Small intestine (tissue), 7 donors: ENCODE measurements around the gene FOXO4. TPM values are rescaled to one million over a fixed set of nuclear protein-coding genes. Genes with fewer than 3 reads are reported as not detected.

ENCODE experiments used
- DNase-seq, 2 donors: peaks; one replicate each; pipeline versions ENCODE4 v3.0.0 to v3.0.0-alpha.2; 2013
- FAIRE-seq: peaks from 2 replicates; lab custom pipeline; 2012; peaks lifted over from hg19 to GRCh38; lab: Jason Lieb, UNC
- H3K27ac ChIP-seq, 3 donors: one replicate each; pipeline ENCODE4 v1.5.1; 2013; ENCODE audit warnings: low read length in 2 of 3, mild to moderate bottlenecking in 2 of 3, control low read depth in 1 of 3, inconsistent platforms in 1 of 3, low read depth in 1 of 3, moderate library complexity in 1 of 3
- H3K27me3 ChIP-seq, 3 donors: one replicate each; pipeline ENCODE4 v1.6.1; 2013; ENCODE audit warnings: low read length in 3 of 3, inconsistent platforms in 1 of 3; ENCODE audit not compliant: control insufficient read depth in 3 of 3, insufficient read depth in 3 of 3
- H3K36me3 ChIP-seq, 3 donors: one replicate each; pipeline ENCODE4 v1.6.1; 2013; ENCODE audit warnings: low read length in 3 of 3, inconsistent platforms in 1 of 3, low read depth in 1 of 3, mild to moderate bottlenecking in 1 of 3, moderate library complexity in 1 of 3; ENCODE audit not compliant: control insufficient read depth in 3 of 3, insufficient read depth in 2 of 3
- H3K4me1 ChIP-seq, 3 donors: one replicate each; pipeline ENCODE4 v1.6.1; 2013; ENCODE audit warnings: low read length in 2 of 3, inconsistent platforms in 1 of 3, low read depth in 1 of 3, mild to moderate bottlenecking in 1 of 3, moderate library complexity in 1 of 3; ENCODE audit not compliant: control insufficient read depth in 3 of 3, insufficient read depth in 2 of 3
- H3K4me3 ChIP-seq, 3 donors: one replicate each; pipeline ENCODE4 v1.5.1; 2013; ENCODE audit warnings: low read length in 3 of 3, control low read depth in 1 of 3, inconsistent platforms in 1 of 3, low read depth in 1 of 3, mild to moderate bottlenecking in 1 of 3, moderate library complexity in 1 of 3
- H3K9me3 ChIP-seq, 2 donors: one replicate each; pipeline ENCODE4 v1.6.1; 2013; ENCODE audit warnings: low read depth in 1 of 2, low read length in 1 of 2; ENCODE audit not compliant: control insufficient read depth in 2 of 2, insufficient read depth in 1 of 2
- WGBS, 3 donors: extraction: QIAGEN DNeasy Blood & Tissue Kit; methylation state at CpG; one replicate each; pipeline ENCODE4 v1.1.7; 2013; 5-methylcytosine and 5-hydroxymethylcytosine counted together
- polyA plus RNA-seq, 4 donors: library from polyadenylated mRNA; stranded (reverse) in 3 of 4; unstranded in 1 of 4; fragments of 200-250 nt in 3 of 4; fragments of 120-200 nt in 1 of 4; gene quantifications; one replicate each; pipeline versions ENCODE4 v1.2.1 to v1.2.3, GENCODE V29; 2013
- donor health status: healthy with polysubstance abuse.
- donor health status: control.
- donor health status: control.
- donor health status: Bipolar disorder and iron deficiency.
- donor health status: healthy.

Gene FOXO4
- polyA plus RNA-seq, 4 donors: 11.5 to 20.5 (median 14.9) TPM

GRCh38 chrX:71091263-71091662, 4.4 kb upstream of the FOXO4 start:
- Histone ChIP-seq H3K9me3 (no peaks in the 10 kb centered on the region), H3K27me3 (no peaks in the 10 kb centered on the region), H3K27ac (no peak overlapping the region), H3K4me1 (peaks cover 0 to 4% (median 0%) of the 10 kb centered on the region in 3 donors), H3K4me3 (no peak overlapping the region), H3K36me3 (no peaks in the 10 kb centered on the region)
- no peak for DNase-seq
- FAIRE-seq: no peak
- 73 to 86% (median 83%) methylated on average over 5 of the region's 5 CpGs for WGBS, 3 donors

- 24 to 48% (median 47%) methylated on average over 5 to 6 of the region's 6 CpGs for WGBS, 3 donors
- FAIRE-seq (no peak), DNase-seq (no peak)
- Histone ChIP-seq H3K4me3 (peak overlapping the region; percentile 30 to 78 (median 62)), H3K36me3 (no peaks in the 10 kb centered on the region), H3K4me1 (peaks cover 0 to 16% (median 0%) of the 10 kb centered on the region in 3 donors), H3K27me3 (no peaks in the 10 kb centered on the region), H3K9me3 (no peaks in the 10 kb centered on the region), H3K27ac (no peak overlapping the region)
These were observed 618 bp upstream of the FOXO4 start for GRCh38 chrX:71095033-71095432.

- Histone ChIP-seq H3K4me1 (peaks cover 0 to 19% (median 0%) of the 10 kb centered on the region in 3 donors), H3K4me3 (peak overlapping the region; percentile 49 to 78 (median 62)), H3K27me3 (no peaks in the 10 kb centered on the region), H3K36me3 (peaks cover 0 to 5% (median 0%) of the 10 kb centered on the region in 3 donors), H3K27ac (peak overlapping the region in 2 of 3 donors; percentile 47 to 83), H3K9me3 (no peaks in the 10 kb centered on the region)
- 1 to 21% (median 5%) methylated on average over 26 to 46 of the region's 46 CpGs for WGBS, 3 donors
- DNase-seq (peak; percentile 20 to 61), FAIRE-seq (no peak)
These were observed 519 bp downstream of the FOXO4 start for GRCh38 chrX:71095981-71096759.

- Histone ChIP-seq H3K27me3 (no peaks in the 10 kb centered on the region), H3K4me1 (peaks cover 0 to 20% (median 0%) of the 10 kb centered on the region in 3 donors), H3K9me3 (no peaks in the 10 kb centered on the region), H3K27ac (peak overlapping the region in 2 of 3 donors; percentile 20 to 83), H3K36me3 (peaks cover 0 to 7% (median 0%) of the 10 kb centered on the region in 3 donors), H3K4me3 (peak overlapping the region; percentile 49 to 78 (median 62))
- 4 to 31% (median 5%) methylated on average over 4 to 9 of the region's 9 CpGs for WGBS, 3 donors
- DNase-seq (no peak), FAIRE-seq (no peak)
These were observed 1.0 kb downstream of the FOXO4 start for GRCh38 chrX:71096760-71097032.

DNA sequence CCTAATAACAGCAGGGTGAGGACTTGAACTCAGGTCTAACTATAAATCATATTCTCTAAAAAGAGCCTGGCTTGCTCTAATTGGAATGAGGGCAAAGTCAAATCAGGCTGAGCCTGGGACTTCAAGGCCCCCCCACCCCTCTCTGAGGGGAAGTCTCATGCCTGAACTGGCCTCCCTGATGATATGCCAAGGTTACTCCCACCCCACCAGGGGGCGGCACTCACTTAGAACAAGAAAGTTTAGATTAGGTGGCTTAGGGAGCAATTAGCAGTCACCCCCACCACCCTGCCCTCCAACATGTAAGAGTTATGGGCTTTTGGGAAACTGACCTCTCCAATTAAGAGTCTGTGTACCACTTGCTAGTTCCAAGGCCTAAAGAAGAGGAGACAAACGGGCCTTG, 2.7 kb downstream of the FOXO4 start:
- no peaks in the 10 kb centered on the region for H3K27me3 ChIP-seq
- DNase-seq: peak; percentile 55 to 66
- no peak overlapping the region for H3K4me3 ChIP-seq
- peaks cover 0 to 10% (median 0%) of the 10 kb centered on the region in 3 donors for H3K36me3 ChIP-seq
- no peak overlapping the region for H3K27ac ChIP-seq
- WGBS, 3 donors: 0 to 21% (median 12%) methylated on average over 2 of the region's 2 CpGs
- no peak for FAIRE-seq
- peaks cover 0 to 36% (median 4%) of the 10 kb centered on the region in 3 donors for H3K4me1 ChIP-seq
- H3K9me3 ChIP-seq: no peaks in the 10 kb centered on the region

GRCh38 chrX:71098951-71099506, 3.4 kb downstream of the FOXO4 start:
- Histone ChIP-seq H3K36me3 (peaks cover 0 to 10% (median 0%) of the 10 kb centered on the region in 3 donors), H3K4me1 (peaks cover 0 to 43% (median 7%) of the 10 kb centered on the region in 3 donors), H3K4me3 (no peak overlapping the region), H3K27ac (no peak overlapping the region), H3K9me3 (no peaks in the 10 kb centered on the region), H3K27me3 (no peaks in the 10 kb centered on the region)
- DNase-seq: no peak
- 69 to 80% (median 71%) methylated on average over 5 of the region's 5 CpGs for WGBS, 3 donors
- no peak for FAIRE-seq

- WGBS, 3 donors: 70 to 89% (median 84%) methylated on average over 4 of the region's 4 CpGs
- Histone ChIP-seq H3K4me1 (peaks cover 0 to 51% (median 7%) of the 10 kb centered on the region in 3 donors), H3K4me3 (no peak overlapping the region), H3K27ac (no peak overlapping the region), H3K27me3 (no peaks in the 10 kb centered on the region), H3K36me3 (peaks cover 0 to 10% (median 0%) of the 10 kb centered on the region in 3 donors), H3K9me3 (no peaks in the 10 kb centered on the region)
- DNase-seq (no peak), FAIRE-seq (no peak)
These were observed 4.1 kb downstream of the FOXO4 start for GRCh38 chrX:71099736-71100135.

GRCh38 chrX:71100581-71101505, 5.2 kb downstream of the FOXO4 start:
- DNase-seq (peak in 1 of 2 donors; percentile 31), FAIRE-seq (no peak)
- H3K27ac ChIP-seq: no peak overlapping the region
- 78 to 88% (median 85%) methylated on average over 27 to 31 of the region's 31 CpGs for WGBS, 3 donors
- no peaks in the 10 kb centered on the region for H3K27me3 ChIP-seq
- no peaks in the 10 kb centered on the region for H3K9me3 ChIP-seq
- H3K4me1 ChIP-seq: peaks cover 0 to 48% (median 7%) of the 10 kb centered on the region in 3 donors
- peaks cover 0 to 10% (median 0%) of the 10 kb centered on the region in 3 donors for H3K36me3 ChIP-seq
- no peak overlapping the region for H3K4me3 ChIP-seq
